ENCODE measurements around the gene SREBF2. TPM values are rescaled to one million over a fixed set of nuclear protein-coding genes. Genes with fewer than 3 reads are reported as not detected.

SREBF2 gene
- total and polyA plus RNA-seq, 2 of the 8 experiments (the other 6 are each of a cell fraction or from before 2014, with no cell fraction given): 125 to 144 TPM

- 0 out of 4 replicates have a peak, but pooled peaks of 1 of the 2 experiments have one; percentile 5 for TF ChIP-seq SIN3A (conservative IDR thresholded peaks at IDR 0.05 in 1 of 2, IDR thresholded peaks at IDR 0.05 in 1 of 2; ENCODE audit: low read depth in 1 of 2, low read length in 2 of 2)
- peak; percentile 96 for TF ChIP-seq SUZ12 (IDR thresholded peaks at IDR 0.05; ENCODE audit: low read length)
- no peak for TF ChIP-seq SP1 (IDR thresholded peaks at IDR 0.05; ENCODE audit: low read depth, low read length)
- no peak for TF ChIP-seq JUND (IDR thresholded peaks at IDR 0.05; ENCODE audit: low read length)
- peak; percentile 93 for TF ChIP-seq EZH2 (IDR thresholded peaks at IDR 0.05; ENCODE audit: low read depth, low read length, severe bottlenecking)
- 0 out of 2 replicates have a peak, but pooled peaks have one; percentile 8 for TF ChIP-seq TEAD4 (IDR thresholded peaks at IDR 0.05; ENCODE audit: low read depth, low read length)
- no peak for TF ChIP-seq KDM5A (IDR thresholded peaks at IDR 0.05; ENCODE audit: low read length)
- no peak for TF ChIP-seq CHD7 (IDR thresholded peaks at IDR 0.05; ENCODE audit: insufficient replicate concordance, low read length)
- TF ChIP-seq KDM1A (IDR thresholded peaks at IDR 0.05; ENCODE audit: borderline replicate concordance, low read length): no peak
These were observed 77.4 kb downstream of the SREBF2 start (continued) for GRCh38 chr22:41910050-41911000.

All from H1 (cell line).